ENCODE data around the gene MDGA2. TPM values are rescaled to one million over a fixed set of nuclear protein-coding genes. Genes with fewer than 3 reads are reported as not detected.

Gene MDGA2
- total RNA-seq, 2 donors from 2014 or later, result not detected

GRCh38 chr14:47328376-47328775, 347.0 kb downstream of the MDGA2 start:
- no peaks in the 10 kb centered on the region for H3K27me3 ChIP-seq
- H3K36me3 ChIP-seq (replicated peaks in 1 of 2; ENCODE audit: insufficient read depth in 1 of 2, low read depth in 2 of 2), result no peaks in the 10 kb centered on the region
- H3K27ac ChIP-seq, result no peak overlapping the region
- no peaks in the 10 kb centered on the region for H3K4me1 ChIP-seq
- H3K4me3 ChIP-seq, result no peak overlapping the region
- 48 to 52% methylated on average over 4 of the region's 4 CpGs for WGBS, 2 donors
- ATAC-seq (no peak), DNase-seq (no peak)
- H3K9me3 ChIP-seq, result no peaks in the 10 kb centered on the region
- intact Hi-C loops (cut with DNase I), result no loop called here
- TF ChIP-seq POLR2A (IDR thresholded peaks at IDR 0.05), result no peak
- TF ChIP-seq CTCF (IDR thresholded peaks at IDR 0.05), result no peak

GRCh38 chr14:47327336-47327735, 348.1 kb downstream of the MDGA2 start:
- intact Hi-C loops (cut with DNase I), result no loop called here
- DNase-seq, result no peak
- no peak for ATAC-seq
- Histone ChIP-seq H3K9me3 (no peaks in the 10 kb centered on the region), H3K27ac (no peak overlapping the region), H3K4me3 (no peak overlapping the region), H3K4me1 (no peaks in the 10 kb centered on the region), H3K36me3 (replicated peaks in 1 of 2; ENCODE audit: insufficient read depth in 1 of 2, low read depth in 2 of 2) (no peaks in the 10 kb centered on the region), H3K27me3 (no peaks in the 10 kb centered on the region)
- TF ChIP-seq CTCF (IDR thresholded peaks at IDR 0.05), result no peak
- no peak for TF ChIP-seq POLR2A (IDR thresholded peaks at IDR 0.05)
- 66 to 70% methylated on average over 3 of the region's 3 CpGs for WGBS, 2 donors

- 59 to 74% methylated on average over 2 of the region's 2 CpGs for WGBS, 2 donors
- no peaks in the 10 kb centered on the region for H3K9me3 ChIP-seq
- DNase-seq, result no peak
- H3K4me3 ChIP-seq, result no peak overlapping the region
- H3K4me1 ChIP-seq, result no peaks in the 10 kb centered on the region
- intact Hi-C loops (cut with DNase I), result no loop called here
- no peak for ATAC-seq
- no peak overlapping the region for H3K27ac ChIP-seq
- H3K27me3 ChIP-seq, result no peaks in the 10 kb centered on the region
- no peak for TF ChIP-seq CTCF (IDR thresholded peaks at IDR 0.05)
- H3K36me3 ChIP-seq (replicated peaks in 1 of 2; ENCODE audit: insufficient read depth in 1 of 2, low read depth in 2 of 2), result no peaks in the 10 kb centered on the region
Measured at GRCh38 chr14:47322751-47323150, 352.7 kb downstream of the MDGA2 start.

- TF ChIP-seq CTCF (IDR thresholded peaks at IDR 0.05) (no peak), POLR2A (IDR thresholded peaks at IDR 0.05) (no peak)
- Histone ChIP-seq H3K36me3 (replicated peaks in 1 of 2; ENCODE audit: insufficient read depth in 1 of 2, low read depth in 2 of 2) (no peaks in the 10 kb centered on the region), H3K27ac (no peak overlapping the region), H3K27me3 (no peaks in the 10 kb centered on the region), H3K4me1 (no peaks in the 10 kb centered on the region), H3K4me3 (no peak overlapping the region), H3K9me3 (no peaks in the 10 kb centered on the region)
- 47 to 52% methylated on average over 2 of the region's 2 CpGs for WGBS, 2 donors
- ATAC-seq, result no peak
- no peak for DNase-seq
- intact Hi-C loops (cut with DNase I), result no loop called here
Measured at GRCh38 chr14:47302121-47302520, 373.3 kb downstream of the MDGA2 start.

GRCh38 chr14:47300796-47301195, 374.6 kb downstream of the MDGA2 start:
- H3K27ac ChIP-seq, result no peak overlapping the region
- no peak for TF ChIP-seq CTCF (IDR thresholded peaks at IDR 0.05)
- no peak for TF ChIP-seq POLR2A (IDR thresholded peaks at IDR 0.05)
- no peaks in the 10 kb centered on the region for H3K9me3 ChIP-seq
- DNase-seq (no peak), ATAC-seq (no peak)
- H3K27me3 ChIP-seq, result no peaks in the 10 kb centered on the region
- intact Hi-C loops (cut with DNase I), result no loop called here
- no peaks in the 10 kb centered on the region for H3K36me3 ChIP-seq (replicated peaks in 1 of 2; ENCODE audit: insufficient read depth in 1 of 2, low read depth in 2 of 2)
- no peak overlapping the region for H3K4me3 ChIP-seq
- H3K4me1 ChIP-seq, result no peaks in the 10 kb centered on the region
- WGBS, 2 donors, result 13 to 23% methylated on average over 3 of the region's 3 CpGs
